Measurements from ENCODE around the gene TENT4A.
A peak's percentile ranks its signal among the peaks of the same experiment; 100 is the strongest.

TENT4A gene

GRCh38 chr5:6774721-6775204, 61.5 kb downstream of the TENT4A start:
- H3K4me3 Mint-ChIP-seq = peak overlapping the region; percentile 30
- peaks cover 8% of the 10 kb centered on the region for H3K27me3 Mint-ChIP-seq

GRCh38 chr5:6775571-6775970, 62.3 kb downstream of the TENT4A start:
- H3K4me3 Mint-ChIP-seq = no peak overlapping the region
- intact Hi-C loops (cut with micrococcal nuclease) = no loop called here
- H3K9me3 Mint-ChIP-seq = no peaks in the 10 kb centered on the region
- H3K36me3 Mint-ChIP-seq (ENCODE audit: low read depth) = no peaks in the 10 kb centered on the region
- peaks cover 8% of the 10 kb centered on the region for H3K27me3 Mint-ChIP-seq
- H3K27ac Mint-ChIP-seq = no peak overlapping the region
- peaks cover 35% of the 10 kb centered on the region for H3K4me1 Mint-ChIP-seq (ENCODE audit: low read depth)

More at GRCh38 chr5:6774721-6775204, 61.5 kb downstream of the TENT4A start:
- peak overlapping the region; percentile 43 for H3K27ac Mint-ChIP-seq
- no peaks in the 10 kb centered on the region for H3K9me3 Mint-ChIP-seq
- intact Hi-C loops (cut with micrococcal nuclease) = no loop called here
- peaks cover 43% of the 10 kb centered on the region for H3K4me1 Mint-ChIP-seq (ENCODE audit: low read depth)
- H3K36me3 Mint-ChIP-seq (ENCODE audit: low read depth) = no peaks in the 10 kb centered on the region

DNA sequence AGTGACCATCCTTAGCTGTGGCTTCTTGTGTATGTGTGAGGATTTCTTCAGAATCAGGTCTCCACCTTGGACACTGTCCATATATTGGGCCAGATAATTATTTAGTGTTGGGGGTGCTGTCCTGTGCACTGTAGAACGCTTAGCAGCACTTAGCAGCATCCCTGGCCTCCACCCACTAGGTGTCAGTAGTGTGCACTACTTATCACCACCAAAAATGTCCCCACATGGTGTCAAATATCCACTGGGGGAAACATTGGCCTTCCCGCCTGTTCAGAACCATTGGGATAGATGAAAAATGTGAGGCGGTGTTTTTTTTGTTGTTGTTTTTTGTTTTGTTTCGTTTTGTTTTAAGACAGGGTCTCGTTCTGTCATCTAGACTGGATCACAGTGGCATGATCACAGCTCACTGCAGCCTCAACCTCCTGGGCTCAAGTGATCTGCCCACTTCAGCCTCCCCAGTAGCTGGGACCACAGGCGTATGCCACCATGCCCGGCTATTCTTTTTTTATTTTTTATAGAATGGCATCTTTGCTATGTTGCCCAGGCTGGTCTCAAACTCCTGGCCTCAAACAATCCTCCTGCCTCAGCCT, 67.7 kb downstream of the TENT4A start:
- Mint-ChIP-seq H3K36me3 (ENCODE audit: low read depth) (no peaks in the 10 kb centered on the region), H3K9me3 (no peaks in the 10 kb centered on the region), H3K4me1 (ENCODE audit: low read depth) (peaks cover 23% of the 10 kb centered on the region), H3K4me3 (no peak overlapping the region), H3K27ac (no peak overlapping the region), H3K27me3 (no peaks in the 10 kb centered on the region)
- intact Hi-C loops (cut with micrococcal nuclease) = no loop called here

DNA sequence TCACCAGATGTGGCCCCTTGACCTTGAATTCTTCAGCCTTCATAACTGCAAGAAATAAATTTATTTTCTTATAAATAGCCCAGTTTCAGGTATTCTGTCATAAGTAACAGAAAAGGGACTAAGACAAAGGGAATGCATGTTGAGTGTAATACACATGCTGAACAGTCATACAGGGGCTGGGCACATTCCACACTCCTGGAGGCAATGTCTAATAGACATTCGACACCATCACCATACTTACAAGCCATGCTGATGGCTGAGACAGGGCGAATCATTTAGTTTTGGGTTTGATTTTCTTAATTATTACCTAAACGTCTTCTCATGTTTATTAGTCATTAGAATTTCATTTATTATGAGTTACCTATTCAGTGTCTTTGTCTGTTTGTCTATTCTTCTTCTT, 68.5 kb downstream of the TENT4A start:
- no peaks in the 10 kb centered on the region for H3K9me3 Mint-ChIP-seq
- no peaks in the 10 kb centered on the region for H3K36me3 Mint-ChIP-seq (ENCODE audit: low read depth)
- H3K27me3 Mint-ChIP-seq = no peaks in the 10 kb centered on the region
- H3K4me1 Mint-ChIP-seq (ENCODE audit: low read depth) = peaks cover 29% of the 10 kb centered on the region
- H3K27ac Mint-ChIP-seq = no peak overlapping the region
- intact Hi-C loops (cut with micrococcal nuclease) = no loop called here
- no peak overlapping the region for H3K4me3 Mint-ChIP-seq

GRCh38 chr5:6783787-6784186, 70.6 kb downstream of the TENT4A start:
- Mint-ChIP-seq H3K4me3 (no peak overlapping the region), H3K4me1 (ENCODE audit: low read depth) (peaks cover 34% of the 10 kb centered on the region), H3K9me3 (no peaks in the 10 kb centered on the region), H3K27ac (no peak overlapping the region), H3K27me3 (no peaks in the 10 kb centered on the region), H3K36me3 (ENCODE audit: low read depth) (no peaks in the 10 kb centered on the region)
- intact Hi-C loops (cut with micrococcal nuclease) = no loop called here

DNA sequence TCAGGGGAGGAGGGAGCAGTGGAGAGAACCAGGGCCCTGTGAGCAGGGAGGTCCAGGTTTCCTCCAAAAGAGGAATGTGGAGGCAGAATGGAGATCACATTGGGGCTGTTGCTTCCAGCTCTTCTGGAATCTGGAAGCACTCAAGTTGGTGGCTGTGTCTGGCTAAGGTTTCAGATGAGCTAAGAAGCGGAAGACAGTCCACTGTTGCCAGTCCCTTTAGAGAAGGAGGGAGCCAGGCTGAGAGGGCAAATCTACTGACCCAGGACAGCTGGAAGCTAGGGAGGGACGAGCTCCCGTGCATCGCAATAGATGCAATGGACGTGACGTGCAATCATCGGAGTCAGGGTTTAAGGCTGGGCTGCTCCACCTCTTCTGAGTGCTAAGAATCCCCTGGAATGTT, 71.2 kb downstream of the TENT4A start:
- Mint-ChIP-seq H3K4me1 (ENCODE audit: low read depth) (peaks cover 34% of the 10 kb centered on the region), H3K4me3 (no peak overlapping the region)

DNA sequence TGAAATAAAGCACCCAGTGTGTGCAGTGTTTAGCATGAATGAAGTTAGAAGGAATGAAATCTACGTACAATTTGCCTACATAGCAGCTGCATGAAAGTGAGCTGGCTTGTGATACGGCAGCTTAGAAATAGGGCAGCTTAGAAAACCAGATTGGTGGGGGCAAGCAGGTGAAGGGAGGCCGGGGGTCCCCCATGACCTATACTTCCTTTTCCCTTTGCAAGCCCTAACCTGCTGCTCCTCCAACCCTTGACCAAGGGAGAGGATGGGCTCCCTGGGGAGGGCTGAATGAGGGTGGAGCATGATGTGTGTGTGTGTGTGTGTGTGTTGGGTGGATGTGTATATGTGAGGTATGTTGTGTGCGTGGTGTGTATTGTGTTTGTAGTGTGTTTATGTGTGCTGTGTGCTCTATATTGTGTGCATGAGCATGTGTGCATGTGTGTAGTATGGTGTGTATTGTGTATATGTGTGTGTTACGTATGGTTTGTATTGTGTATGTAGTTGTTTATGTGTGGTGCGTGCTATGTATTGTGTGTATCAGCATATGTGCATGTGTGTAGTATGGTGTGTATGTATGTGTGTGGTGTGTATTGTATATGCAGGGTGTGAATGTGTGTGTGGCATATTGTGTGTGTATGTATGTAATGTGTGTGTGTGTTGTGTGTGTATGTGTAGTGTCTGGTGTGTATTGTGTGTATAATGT, 72.1 kb downstream of the TENT4A start:
- Mint-ChIP-seq H3K36me3 (ENCODE audit: low read depth) (no peaks in the 10 kb centered on the region), H3K27me3 (peaks cover 1% of the 10 kb centered on the region)
- intact Hi-C loops (cut with micrococcal nuclease) = no loop called here

More for the DNA sequence above, 71.2 kb downstream of the TENT4A start:
- Mint-ChIP-seq H3K36me3 (ENCODE audit: low read depth) (no peaks in the 10 kb centered on the region), H3K9me3 (no peaks in the 10 kb centered on the region), H3K27ac (peak overlapping the region; percentile 45), H3K27me3 (no peaks in the 10 kb centered on the region)
- intact Hi-C loops (cut with micrococcal nuclease) = no loop called here

DNA sequence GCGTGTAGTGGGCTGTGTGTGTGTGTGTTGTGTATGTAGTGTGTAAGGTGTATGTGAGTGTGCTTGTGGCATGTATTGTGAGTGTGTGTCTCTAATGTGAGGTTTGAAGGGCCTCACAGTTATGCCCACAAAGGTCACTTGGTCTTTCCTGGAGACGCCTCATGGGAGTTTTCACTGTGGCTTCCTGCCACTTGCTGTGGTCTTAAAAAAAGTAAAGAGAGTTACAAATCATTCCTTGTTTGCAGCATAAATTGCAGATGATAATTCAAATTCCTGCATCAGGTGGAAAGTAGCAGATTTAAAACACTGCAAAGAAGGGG, 72.6 kb downstream of the TENT4A start:
- Mint-ChIP-seq H3K27ac (no peak overlapping the region), H3K36me3 (ENCODE audit: low read depth) (no peaks in the 10 kb centered on the region), H3K4me3 (no peak overlapping the region), H3K4me1 (ENCODE audit: low read depth) (peaks cover 34% of the 10 kb centered on the region), H3K9me3 (no peaks in the 10 kb centered on the region), H3K27me3 (peaks cover 1% of the 10 kb centered on the region)
- intact Hi-C loops (cut with micrococcal nuclease) = no loop called here

More for the DNA sequence above, 72.1 kb downstream of the TENT4A start:
- Mint-ChIP-seq H3K9me3 (no peaks in the 10 kb centered on the region), H3K4me3 (no peak overlapping the region), H3K27ac (no peak overlapping the region), H3K4me1 (ENCODE audit: low read depth) (peaks cover 34% of the 10 kb centered on the region)

- no peaks in the 10 kb centered on the region for H3K9me3 Mint-ChIP-seq
- no peaks in the 10 kb centered on the region for H3K36me3 Mint-ChIP-seq (ENCODE audit: low read depth)
- intact Hi-C loops (cut with micrococcal nuclease) = no loop called here
- peaks cover 34% of the 10 kb centered on the region for H3K4me1 Mint-ChIP-seq (ENCODE audit: low read depth)
- peak overlapping the region; percentile 74 for H3K27ac Mint-ChIP-seq
- H3K27me3 Mint-ChIP-seq = peaks cover 7% of the 10 kb centered on the region
- peak overlapping the region; percentile 6 for H3K4me3 Mint-ChIP-seq
These were observed 73.7 kb downstream of the TENT4A start for GRCh38 chr5:6786786-6787495.

- H3K4me3 Mint-ChIP-seq = no peak overlapping the region
- no peak overlapping the region for H3K27ac Mint-ChIP-seq
- peaks cover 7% of the 10 kb centered on the region for H3K27me3 Mint-ChIP-seq
- H3K4me1 Mint-ChIP-seq (ENCODE audit: low read depth) = peaks cover 32% of the 10 kb centered on the region
- H3K9me3 Mint-ChIP-seq = no peaks in the 10 kb centered on the region
- intact Hi-C loops (cut with micrococcal nuclease) = no loop called here
- H3K36me3 Mint-ChIP-seq (ENCODE audit: low read depth) = no peaks in the 10 kb centered on the region
These were observed 74.7 kb downstream of the TENT4A start for GRCh38 chr5:6787941-6788340.

DNA sequence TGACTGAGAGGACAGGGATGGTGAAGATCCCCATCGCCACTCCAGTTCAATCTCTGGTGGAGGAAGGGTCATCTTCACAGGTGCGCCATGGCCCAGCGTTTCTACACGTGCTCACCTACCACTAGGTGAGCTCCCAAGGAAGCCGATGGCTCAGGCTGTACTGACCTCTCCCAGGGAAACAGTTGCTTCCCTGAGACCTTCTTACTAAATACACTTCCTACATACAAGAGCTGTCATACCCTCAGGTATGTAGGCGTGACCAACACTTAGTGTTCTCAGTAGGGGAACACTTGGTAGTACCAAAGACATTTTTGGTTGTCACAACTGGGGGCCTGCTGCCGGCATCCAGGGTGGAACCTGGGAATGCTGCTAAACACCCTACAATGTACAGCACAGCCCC, 75.2 kb downstream of the TENT4A start:
- peaks cover 7% of the 10 kb centered on the region for H3K27me3 Mint-ChIP-seq
- H3K36me3 Mint-ChIP-seq (ENCODE audit: low read depth) = no peaks in the 10 kb centered on the region
- intact Hi-C loops (cut with micrococcal nuclease) = no loop called here
- H3K9me3 Mint-ChIP-seq = no peaks in the 10 kb centered on the region
- no peak overlapping the region for H3K4me3 Mint-ChIP-seq
- H3K27ac Mint-ChIP-seq = no peak overlapping the region
- H3K4me1 Mint-ChIP-seq (ENCODE audit: low read depth) = peaks cover 34% of the 10 kb centered on the region

DNA sequence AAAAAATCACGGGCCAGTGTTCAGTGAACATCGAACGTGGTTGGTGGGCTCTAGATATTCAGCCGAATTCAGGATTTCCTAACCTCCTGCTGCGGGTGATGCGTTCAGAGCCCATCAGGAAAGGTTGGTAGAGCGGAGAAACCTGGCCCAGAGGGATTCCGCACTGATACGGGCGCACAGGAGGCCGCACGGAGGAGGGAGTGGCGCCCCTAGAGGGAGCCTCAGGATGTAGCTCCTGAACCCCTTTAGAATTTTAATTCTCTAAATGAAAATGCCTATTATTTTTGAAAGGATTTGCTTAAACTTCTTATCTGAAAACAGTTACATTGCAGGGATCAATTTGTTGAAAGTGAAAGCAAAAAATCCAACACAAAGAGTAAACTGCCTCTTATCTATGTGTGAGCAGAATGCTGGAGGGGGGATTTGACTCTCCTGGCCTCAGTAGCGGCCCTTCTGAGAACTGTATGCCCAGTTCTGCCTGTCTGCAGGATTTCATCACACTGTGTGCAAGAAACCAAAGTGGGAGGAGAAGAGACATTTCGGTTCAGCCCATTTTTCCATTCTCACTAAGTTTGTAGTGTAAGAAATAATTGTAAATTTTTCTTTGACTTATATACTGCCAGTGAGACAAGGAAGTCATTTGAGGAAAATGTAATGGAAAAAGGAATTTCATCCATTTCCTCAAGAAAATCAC, 75.9 kb downstream of the TENT4A start:
- no peaks in the 10 kb centered on the region for H3K36me3 Mint-ChIP-seq (ENCODE audit: low read depth)
- H3K4me1 Mint-ChIP-seq (ENCODE audit: low read depth) = peaks cover 31% of the 10 kb centered on the region
- intact Hi-C loops (cut with micrococcal nuclease) = no loop called here
- no peaks in the 10 kb centered on the region for H3K9me3 Mint-ChIP-seq
- peaks cover 7% of the 10 kb centered on the region for H3K27me3 Mint-ChIP-seq
- H3K27ac Mint-ChIP-seq = no peak overlapping the region
- no peak overlapping the region for H3K4me3 Mint-ChIP-seq

- no peaks in the 10 kb centered on the region for H3K36me3 Mint-ChIP-seq (ENCODE audit: low read depth)
- H3K27me3 Mint-ChIP-seq = peaks cover 7% of the 10 kb centered on the region
- H3K4me3 Mint-ChIP-seq = no peak overlapping the region
- H3K27ac Mint-ChIP-seq = no peak overlapping the region
- peaks cover 23% of the 10 kb centered on the region for H3K4me1 Mint-ChIP-seq (ENCODE audit: low read depth)
- H3K9me3 Mint-ChIP-seq = no peaks in the 10 kb centered on the region
- intact Hi-C loops (cut with micrococcal nuclease) = no loop called here
These were observed 77.2 kb downstream of the TENT4A start for GRCh38 chr5:6790346-6790865.

DNA sequence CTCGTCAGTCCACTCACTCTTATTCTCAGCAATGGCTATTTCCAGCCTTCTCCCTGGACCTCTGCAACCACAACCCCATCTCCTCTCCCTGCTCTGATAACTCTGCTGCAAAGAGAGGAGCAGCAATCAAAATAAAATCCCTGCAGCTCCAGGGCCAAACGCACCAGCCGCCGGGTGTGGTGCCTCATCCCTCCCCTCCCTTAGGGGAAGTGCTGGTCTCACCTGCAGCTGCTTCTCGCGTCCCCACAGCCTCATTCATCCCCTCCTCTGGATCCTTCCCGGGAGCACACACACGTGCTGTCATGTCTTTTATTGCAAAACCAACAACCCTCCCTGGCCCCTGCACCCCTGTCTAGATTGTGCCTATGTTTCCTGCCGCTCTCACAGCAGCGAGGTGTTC, 77.8 kb downstream of the TENT4A start:
- peaks cover 7% of the 10 kb centered on the region for H3K27me3 Mint-ChIP-seq
- no peaks in the 10 kb centered on the region for H3K9me3 Mint-ChIP-seq
- H3K4me1 Mint-ChIP-seq (ENCODE audit: low read depth) = peaks cover 17% of the 10 kb centered on the region
- intact Hi-C loops (cut with micrococcal nuclease) = no loop called here
- no peak overlapping the region for H3K4me3 Mint-ChIP-seq
- no peak overlapping the region for H3K27ac Mint-ChIP-seq
- H3K36me3 Mint-ChIP-seq (ENCODE audit: low read depth) = no peaks in the 10 kb centered on the region

All from dendritic cell treated with granulocyte-macrophage colony-stimulating factor and Interleukin-4, amounts not matched to agents 40 ng/mL and 50 ng/mL, for 4 days (primary cell).